Activated CD8-positive, alpha-beta memory T cell treated with anti-CD3 and anti-CD28 coated beads for 36 hours (primary cell): Measurements from ENCODE around the gene CGB2. TPM values are rescaled to one million over a fixed set of nuclear protein-coding genes. Genes with fewer than 3 reads are reported as not detected.
"Not testable (repeated sequence)": the region's sequence is repeated elsewhere in the genome, so short reads cannot be mapped to it uniquely, and the experiment has no call there.

Experiments
- CTCF ChIA-PET: fragments of 350-600 bp; sonication (Branson Sonifier 250); formaldehyde crosslinking; loops from one replicate; lab custom pipeline; 2021; ENCODE audit warnings: antibody characterized with exemption; lab: Charles Lee
- POLR2A ChIA-PET: fragments of 350-600 bp; sonication (Branson Sonifier 250); formaldehyde crosslinking; loops from one replicate; lab custom pipeline; 2021; ENCODE audit warnings: antibody characterized with exemption; lab: Charles Lee
- total RNA-seq, 2 experiments: library from RNA; stranded (reverse); gene quantifications; one replicate each; pipeline ENCODE4 v1.2.3, GENCODE V29; 2021

CGB2 gene
- total RNA-seq = not detected

GRCh38 chr19:49031642-49032301 is at the start of gene CGB2:
Gene CGB2 (plus strand): TSS chr19:49031890. CDS start chr19:49032096, 206 bp downstream.
- POLR2A ChIA-PET = not testable (repeated sequence)
- CTCF ChIA-PET = interaction anchor here (0.6 kb wide), 1 partner anchor 291 kb away, joined by 3 read pairs; no protein-coding TSS in a partner anchor

GRCh38 chr19:48982280-48982679 is 49.4 kb upstream of the CGB2 start:
- POLR2A ChIA-PET = no interaction called here
- CTCF ChIA-PET = no interaction called here

GRCh38 chr19:48985711-48986110 is 46.0 kb upstream of the CGB2 start:
- ChIA-PET CTCF (no interaction called here), POLR2A (no interaction called here)

GRCh38 chr19:48986211-48986610 is 45.5 kb upstream of the CGB2 start:
- POLR2A ChIA-PET = no interaction called here
- CTCF ChIA-PET = no interaction called here

GRCh38 chr19:48987323-48987722 is 44.4 kb upstream of the CGB2 start:
- CTCF ChIA-PET = interaction anchor here (0.6 to 1.1 kb wide), 2 partner anchors 10 to 1717 kb away, joined by 3 read pairs; no protein-coding TSS in a partner anchor
- POLR2A ChIA-PET = no interaction called here

- CTCF ChIA-PET = interaction anchor here (1.1 kb wide), 1 partner anchor 10 kb away, joined by 3 read pairs; no protein-coding TSS in a partner anchor
- POLR2A ChIA-PET = no interaction called here
Observed at GRCh38 chr19:48988286-48988685, 43.4 kb upstream of the CGB2 start.

- ChIA-PET CTCF (no interaction called here), POLR2A (no interaction called here)
Observed at GRCh38 chr19:48988860-48989259, 42.8 kb upstream of the CGB2 start.

- POLR2A ChIA-PET = no interaction called here
- CTCF ChIA-PET = interaction anchor here (1.6 kb wide), 1 partner anchor 19 kb away, joined by 7 read pairs; no protein-coding TSS in a partner anchor
Observed at GRCh38 chr19:48989701-48990291, 41.9 kb upstream of the CGB2 start.

- POLR2A ChIA-PET = no interaction called here
- CTCF ChIA-PET = interaction anchor here (0.5 to 1.6 kb wide), 2 partner anchors 19 to 31 kb away, joined by 3 to 7 read pairs; no protein-coding TSS in a partner anchor
Observed at GRCh38 chr19:48990400-48990799, 41.3 kb upstream of the CGB2 start.

- POLR2A ChIA-PET = no interaction called here
- CTCF ChIA-PET = interaction anchor here (0.5 to 3.3 kb wide), 4 partner anchors 20 to 32 kb away, joined by 3 to 24 read pairs (median 6); partner anchors contain the start of gene FTL
Observed at GRCh38 chr19:48991011-48991609, 40.6 kb upstream of the CGB2 start.

GRCh38 chr19:48991873-48992580 is 39.7 kb upstream of the CGB2 start:
- POLR2A ChIA-PET = interaction anchor here (0.6 to 1.6 kb wide), 3 partner anchors 13 to 120 kb away, joined by 3 to 7 read pairs (median 7); partner anchors contain the start of gene PPP1R15A
- CTCF ChIA-PET = interaction anchor here (0.9 to 3.3 kb wide), 6 partner anchors 16 to 128 kb away, joined by 3 to 24 read pairs (median 3); partner anchors contain the start of genes FTL and PPFIA3

GRCh38 chr19:48992581-48993174 is 39.0 kb upstream of the CGB2 start:
- CTCF ChIA-PET = interaction anchor here (0.9 to 3.3 kb wide), 16 partner anchors 9 to 197 kb away, joined by 3 to 24 read pairs (median 4); partner anchors contain the start of genes FTL and PPFIA3
- POLR2A ChIA-PET = interaction anchor here (0.6 to 2.1 kb wide), 6 partner anchors 14 to 121 kb away, joined by 3 to 7 read pairs (median 6); partner anchors contain the start of genes BAX and PPP1R15A

GRCh38 chr19:48993175-48994034 is 38.3 kb upstream of the CGB2 start, which contains the start of the genes GYS1 and RUVBL2:
Gene GYS1 (minus strand): TSS chr19:48993309. CDS start chr19:48993112, 197 bp downstream.
Gene RUVBL2 (plus strand): TSS chr19:48993887. CDS start chr19:48993912, 25 bp downstream.
- CTCF ChIA-PET = interaction anchor here (0.7 to 3.3 kb wide), 20 partner anchors 10 to 348 kb away, joined by 3 to 24 read pairs (median 3); partner anchors contain the start of genes CA11, CGB7, FTL and NUCB1
- POLR2A ChIA-PET = interaction anchor here (0.6 to 2.1 kb wide), 8 partner anchors 15 to 248 kb away, joined by 3 to 9 read pairs (median 4); partner anchors contain the start of genes BAX and PPP1R15A

GRCh38 chr19:48994035-48994386 is 37.7 kb upstream of the CGB2 start:
- ChIA-PET POLR2A (interaction anchor here (0.6 to 2.1 kb wide), 3 partner anchors 32 to 249 kb away, joined by 3 to 9 read pairs (median 7); no protein-coding TSS in a partner anchor), CTCF (interaction anchor here (0.7 to 3.3 kb wide), 13 partner anchors 17 to 348 kb away, joined by 3 to 24 read pairs (median 3); partner anchors contain the start of genes CA11, CGB7, FTL and NUCB1)

- POLR2A ChIA-PET = interaction anchor here (0.7 kb wide), 1 partner anchor 93 kb away, joined by 6 read pairs; no protein-coding TSS in a partner anchor
- CTCF ChIA-PET = interaction anchor here (0.6 to 2.3 kb wide), 5 partner anchors 11 to 682 kb away, joined by 3 to 12 read pairs (median 4); no protein-coding TSS in a partner anchor
Observed at GRCh38 chr19:48997972-48998371, 33.7 kb upstream of the CGB2 start.

- CTCF ChIA-PET = interaction anchor here (0.6 to 2.3 kb wide), 11 partner anchors 9 to 199 kb away, joined by 3 to 12 read pairs (median 4); partner anchors contain the start of gene LIN7B
- POLR2A ChIA-PET = interaction anchor here (0.6 kb wide), 3 partner anchors 9 to 554 kb away, joined by 3 to 5 read pairs (median 5); no protein-coding TSS in a partner anchor
Observed at GRCh38 chr19:48999481-49000325, 32.0 kb upstream of the CGB2 start.
